ENCODE data around the gene PHLPP1. TPM values are rescaled to one million over a fixed set of nuclear protein-coding genes. Genes with fewer than 3 reads are reported as not detected.

Gene PHLPP1
- total and polyA plus RNA-seq, 8 donors, result 2.9 to 14.7 (median 8.3) TPM

GRCh38 chr18:62682371-62682770 lies 33.0 kb upstream of the PHLPP1 start:
- DNase-seq (no peak), FAIRE-seq (no peak), ATAC-seq (no peak)
- Histone ChIP-seq H3K27ac (no peak overlapping the region), H3K36me3 (no peaks in the 10 kb centered on the region), H3K9me3 (no peaks in the 10 kb centered on the region), H3K4me3 (no peak overlapping the region), H3K4me1 (no peaks in the 10 kb centered on the region), H3K27me3 (no peaks in the 10 kb centered on the region)
- intact Hi-C loops (cut with DNase I), result no loop called here
- TF ChIP-seq CTCF (IDR thresholded peaks at IDR 0.05), result no peak
- WGBS, 2 donors, result 75 to 85% methylated on average over 4 of the region's 4 CpGs

- intact Hi-C loops (cut with DNase I), result no loop called here
- DNase-seq, result no peak
- TF ChIP-seq CTCF (IDR thresholded peaks at IDR 0.05), result no peak
- ATAC-seq, result no peak
- no peak overlapping the region for H3K27ac ChIP-seq
- H3K4me1 ChIP-seq, result no peaks in the 10 kb centered on the region
- no peak overlapping the region for H3K4me3 ChIP-seq
- WGBS, 2 donors, result 64 to 68% methylated on average over 4 of the region's 4 CpGs
- H3K27me3 ChIP-seq, result no peaks in the 10 kb centered on the region
- no peaks in the 10 kb centered on the region for H3K9me3 ChIP-seq
- no peak for FAIRE-seq
- H3K36me3 ChIP-seq, result no peaks in the 10 kb centered on the region
Observed at GRCh38 chr18:62683935-62684334, 31.4 kb upstream of the PHLPP1 start.

- no peak for TF ChIP-seq CTCF (IDR thresholded peaks at IDR 0.05)
- ATAC-seq, result no peak
- no peak for DNase-seq
- no peaks in the 10 kb centered on the region for H3K4me1 ChIP-seq
- H3K4me3 ChIP-seq, result no peak overlapping the region
- H3K9me3 ChIP-seq, result no peaks in the 10 kb centered on the region
- H3K36me3 ChIP-seq, result no peaks in the 10 kb centered on the region
- no peaks in the 10 kb centered on the region for H3K27me3 ChIP-seq
- intact Hi-C loops (cut with DNase I), result no loop called here
- WGBS, 2 donors, result 83% methylated on average over 7 of the region's 7 CpGs
- no peak overlapping the region for H3K27ac ChIP-seq
- FAIRE-seq, result no peak
Observed at GRCh38 chr18:62688743-62689317, 26.5 kb upstream of the PHLPP1 start.

GRCh38 chr18:62690236-62690815 lies 25.0 kb upstream of the PHLPP1 start:
- DNase-seq (no peak), FAIRE-seq (no peak), ATAC-seq (no peak)
- no peaks in the 10 kb centered on the region for H3K27me3 ChIP-seq
- 63 to 70% methylated on average over 6 of the region's 6 CpGs for WGBS, 2 donors
- H3K4me1 ChIP-seq, result no peaks in the 10 kb centered on the region
- H3K27ac ChIP-seq, result no peak overlapping the region
- no peaks in the 10 kb centered on the region for H3K9me3 ChIP-seq
- no peaks in the 10 kb centered on the region for H3K36me3 ChIP-seq
- H3K4me3 ChIP-seq, result no peak overlapping the region
- TF ChIP-seq CTCF (IDR thresholded peaks at IDR 0.05), result no peak
- intact Hi-C loops (cut with DNase I), result no loop called here

- H3K27me3 ChIP-seq, result no peaks in the 10 kb centered on the region
- no peaks in the 10 kb centered on the region for H3K36me3 ChIP-seq
- H3K27ac ChIP-seq, result no peak overlapping the region
- H3K4me3 ChIP-seq, result no peak overlapping the region
- intact Hi-C loops (cut with DNase I), result no loop called here
- H3K9me3 ChIP-seq, result no peaks in the 10 kb centered on the region
- WGBS, 2 donors, result 35 to 50% methylated on average over 1 of the region's 1 CpG
- no peaks in the 10 kb centered on the region for H3K4me1 ChIP-seq
- no peak for TF ChIP-seq CTCF (IDR thresholded peaks at IDR 0.05)
- no peak for FAIRE-seq
- no peak for ATAC-seq
- no peak for DNase-seq
Observed at GRCh38 chr18:62693659-62694058, 21.7 kb upstream of the PHLPP1 start.
